Raji (cell line): ENCODE measurements around the gene POLR3G.
A peak's percentile ranks its signal among the peaks of the same experiment; 100 is the strongest.

ENCODE experiments used
- POLR2A ChIP-seq: IDR thresholded peaks from 2 replicates; pipeline ENCODE4 v1.6.1; 2011; ENCODE audit warnings: low read depth, low read length, control low read depth; ENCODE audit not compliant: insufficient read depth

The POLR3G gene

DNA sequence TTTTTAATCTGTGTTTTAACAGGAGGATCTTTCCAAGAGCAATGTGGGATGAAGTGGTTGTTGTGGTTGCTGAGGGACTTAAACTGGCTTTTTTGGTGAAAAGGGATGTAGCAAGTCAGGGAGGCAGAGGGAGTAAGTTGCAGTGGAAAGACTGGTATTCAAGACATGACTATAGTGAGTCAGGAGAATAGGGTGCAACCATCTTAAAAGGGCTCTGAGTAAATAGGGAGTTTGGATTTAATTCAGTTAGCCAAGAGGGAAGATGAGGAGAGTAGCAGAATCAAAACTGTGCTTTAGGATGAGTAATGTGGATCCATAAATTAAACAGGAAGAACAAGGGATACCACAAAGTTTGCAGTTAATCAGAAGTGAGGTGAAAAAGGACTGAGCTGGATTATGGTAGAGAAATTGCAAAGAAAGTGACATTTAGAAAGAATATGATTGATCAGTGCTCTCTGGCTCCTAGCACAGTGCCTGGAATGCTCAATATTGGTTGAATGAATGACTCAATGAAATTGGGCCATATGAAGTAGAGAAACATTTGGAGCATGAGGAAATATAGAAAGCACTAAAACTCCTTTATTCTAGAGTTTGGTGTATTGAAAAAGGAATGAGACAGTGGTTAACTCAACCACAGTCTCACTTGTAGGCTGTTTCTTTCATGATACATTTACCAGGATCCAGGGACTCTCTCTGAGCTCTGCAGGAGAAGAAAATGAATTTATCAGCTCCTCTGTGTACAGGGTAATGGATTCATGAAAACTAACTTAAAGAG, 5.1 kb downstream of the POLR3G start:
- no peak for TF ChIP-seq POLR2A

DNA sequence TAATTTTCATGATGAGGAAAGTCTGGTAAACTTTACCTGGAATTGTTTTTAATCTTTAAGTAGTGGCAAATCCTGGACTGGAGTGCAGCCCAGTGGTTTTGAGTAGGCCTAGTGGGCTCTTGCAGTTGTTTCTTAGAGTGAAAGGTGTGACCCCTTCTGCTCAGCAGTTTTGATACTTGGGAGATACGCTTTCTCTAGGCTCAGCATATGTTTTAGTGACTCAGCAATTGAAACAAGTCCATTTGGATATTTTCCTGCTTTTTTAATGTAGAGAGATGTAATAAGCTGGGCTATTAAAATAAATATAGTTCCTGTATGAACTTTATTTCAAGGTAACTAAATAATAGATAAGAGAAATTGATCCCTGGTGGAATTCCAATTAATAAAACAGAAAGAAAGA, 6.0 kb downstream of the POLR3G start:
- TF ChIP-seq POLR2A = no peak

DNA sequence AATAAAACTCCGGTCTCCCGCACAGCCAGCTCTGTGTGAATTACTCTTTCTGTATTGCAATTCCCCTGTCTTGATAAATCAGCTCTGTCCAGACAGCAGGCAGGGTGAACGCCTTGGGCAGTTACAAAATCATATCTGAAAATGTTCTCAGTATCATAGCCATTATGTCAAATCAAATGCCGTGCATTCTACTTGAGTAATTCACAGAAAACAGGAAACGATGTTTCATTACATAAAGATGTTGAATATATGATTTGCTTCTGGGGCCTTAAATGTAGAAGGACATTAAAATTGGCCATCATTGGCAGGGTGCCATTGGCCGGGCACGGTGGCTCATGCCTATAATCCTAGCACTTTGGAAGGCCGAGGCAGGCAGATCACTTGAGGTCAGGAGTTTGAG, 8.5 kb downstream of the POLR3G start:
- TF ChIP-seq POLR2A = no peak

DNA sequence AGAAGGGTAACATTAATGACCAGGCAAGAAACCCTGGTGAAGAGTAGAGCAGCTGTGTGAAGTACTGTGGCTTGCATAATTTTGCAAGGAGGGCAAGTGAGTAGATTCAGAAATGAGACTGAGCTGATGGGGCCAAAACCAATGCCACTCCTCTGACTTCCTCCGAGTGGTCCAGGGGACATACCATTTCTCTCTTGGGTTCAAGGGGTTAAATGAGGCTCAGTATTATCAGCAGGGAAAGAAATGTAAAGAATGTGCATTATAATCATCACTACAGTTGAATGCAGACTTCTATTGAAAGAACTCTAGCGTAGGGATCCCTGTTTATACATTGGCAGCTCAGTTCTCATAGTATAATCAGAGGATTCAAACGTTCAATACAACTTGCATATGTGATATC, 9.9 kb downstream of the POLR3G start:
- no peak for TF ChIP-seq POLR2A

DNA sequence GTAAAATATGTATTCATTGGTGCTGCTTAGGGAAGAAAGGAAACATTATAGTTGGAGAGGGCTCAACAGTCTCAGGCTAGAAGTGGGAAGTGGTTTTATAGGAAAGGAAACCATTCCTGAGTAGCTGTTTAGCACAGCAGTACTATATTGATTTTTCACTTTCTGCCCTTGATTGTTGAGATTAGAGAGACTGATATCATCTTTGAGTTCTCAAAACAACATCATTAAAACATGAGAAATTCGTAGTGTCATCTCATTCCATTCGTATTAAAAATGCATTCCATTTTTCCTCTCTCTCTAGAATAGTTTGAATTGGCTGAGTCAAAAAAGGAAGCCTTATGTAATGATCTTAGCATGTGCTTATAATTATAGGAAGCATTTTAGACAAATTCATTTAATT, 14.1 kb downstream of the POLR3G start:
- TF ChIP-seq POLR2A = no peak

DNA sequence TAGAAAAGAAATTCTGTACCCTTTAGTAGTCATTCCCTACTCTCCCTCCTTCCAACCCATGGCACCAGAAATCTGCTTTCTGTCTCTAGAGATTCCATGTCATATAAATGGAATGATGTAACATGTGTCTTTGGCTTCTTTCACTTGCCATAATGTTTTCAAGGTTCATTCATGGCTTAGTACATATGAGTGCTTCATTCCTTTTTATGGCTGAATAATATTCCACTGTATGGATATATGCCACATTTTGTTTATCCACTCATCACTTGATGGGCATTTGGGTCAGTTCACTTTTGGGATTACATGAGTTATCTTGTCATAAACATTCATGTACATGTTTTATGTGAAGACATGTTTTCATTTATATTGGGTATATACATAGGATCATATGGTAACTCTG, 19.4 kb downstream of the POLR3G start:
- no peak for TF ChIP-seq POLR2A

DNA sequence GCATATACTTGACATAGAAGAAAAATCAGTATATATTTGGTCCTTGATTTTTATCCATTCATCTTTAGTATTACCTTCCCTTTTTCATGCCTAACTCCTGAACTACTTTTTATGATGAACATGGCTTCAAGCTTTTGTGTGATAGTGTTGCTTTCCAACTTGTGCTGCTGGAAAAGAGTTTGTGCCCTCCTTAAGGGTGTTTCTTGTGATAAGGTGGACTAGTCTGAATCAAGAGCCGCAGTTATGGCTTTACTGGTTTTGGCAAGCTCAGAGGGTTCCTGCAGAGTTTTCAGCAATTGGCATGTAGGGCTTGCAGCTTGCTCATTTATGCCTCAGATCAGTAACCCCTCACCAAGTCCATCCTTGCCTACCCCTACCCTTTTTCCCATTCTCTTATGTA, 20.5 kb downstream of the POLR3G start:
- no peak for TF ChIP-seq POLR2A

DNA sequence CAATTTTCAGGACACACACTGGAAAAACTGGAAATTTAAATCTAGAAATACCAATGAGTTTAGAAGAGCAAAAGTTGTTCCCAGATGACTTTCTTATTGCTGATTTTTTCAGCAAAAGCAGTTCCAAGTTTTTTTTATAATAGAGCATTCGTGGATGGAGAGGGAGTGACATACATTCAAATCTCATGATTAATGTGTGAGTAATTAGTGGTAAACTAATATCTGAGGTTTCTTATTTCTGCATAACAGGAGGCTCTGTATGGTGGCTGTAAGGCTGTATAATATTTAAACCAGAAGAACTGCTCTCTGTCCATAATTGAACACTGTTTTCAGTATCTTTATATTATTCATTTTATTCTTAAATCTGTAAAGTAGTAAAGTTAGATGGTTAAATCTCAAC, 28.9 kb downstream of the POLR3G start:
- TF ChIP-seq POLR2A = no peak

DNA sequence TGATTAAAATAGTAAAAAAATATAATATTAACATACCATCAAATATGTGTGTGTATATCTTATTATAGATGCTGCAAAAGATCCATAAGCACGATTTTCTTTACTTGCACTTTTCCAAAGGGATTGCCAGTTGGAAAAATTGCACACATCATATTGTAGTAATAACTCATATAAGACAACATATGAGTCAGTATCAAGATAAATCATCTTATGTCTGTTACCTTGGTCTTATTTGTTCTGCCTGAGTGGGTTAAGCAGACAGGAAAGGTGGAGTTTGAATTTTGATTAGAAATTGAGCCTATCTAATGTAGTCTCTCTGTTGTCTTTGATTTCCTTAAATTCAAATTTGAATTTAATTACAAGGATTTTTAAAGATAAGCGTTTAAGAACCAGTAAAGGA, 30.1 kb downstream of the POLR3G start:
- no peak for TF ChIP-seq POLR2A

DNA sequence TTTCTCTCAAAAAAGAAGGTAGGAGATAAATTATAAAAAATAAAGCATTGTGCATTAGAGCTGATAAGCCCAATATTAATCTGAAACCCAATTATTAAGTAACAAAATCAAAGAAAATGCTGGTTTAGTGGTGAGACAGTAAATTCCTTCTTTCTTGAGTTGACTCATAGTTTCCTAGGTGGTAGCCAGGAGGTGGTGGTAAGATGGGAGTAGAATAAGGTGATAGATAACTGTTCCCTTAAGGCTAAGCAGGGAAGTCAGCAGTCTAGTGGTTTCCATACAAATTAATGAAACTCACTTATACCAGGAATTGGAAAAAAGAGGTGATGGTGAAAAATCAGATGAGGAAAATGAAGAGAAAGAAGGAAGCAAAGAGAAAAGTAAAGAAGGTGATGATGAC, 31.6 kb downstream of the POLR3G start:
- no peak for TF ChIP-seq POLR2A

DNA sequence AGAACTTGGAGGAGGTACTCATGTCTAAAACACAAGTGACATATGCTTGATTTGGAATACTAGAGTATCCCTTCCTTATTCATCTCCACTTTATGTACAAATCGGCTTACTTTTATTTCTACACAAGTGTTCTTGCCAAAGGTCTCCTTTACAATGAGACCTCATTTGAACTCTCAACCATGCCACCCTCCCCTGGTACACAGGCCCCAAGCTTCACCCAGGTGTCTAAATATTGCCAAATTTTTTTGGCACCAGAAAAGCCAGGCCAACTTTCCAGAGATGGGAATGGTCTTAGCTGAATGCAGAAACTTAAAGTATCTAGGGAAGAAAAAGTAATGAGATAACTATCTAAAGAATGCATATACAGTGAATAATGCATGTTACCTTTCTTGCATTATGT, 35.8 kb downstream of the POLR3G start:
- no peak for TF ChIP-seq POLR2A

DNA sequence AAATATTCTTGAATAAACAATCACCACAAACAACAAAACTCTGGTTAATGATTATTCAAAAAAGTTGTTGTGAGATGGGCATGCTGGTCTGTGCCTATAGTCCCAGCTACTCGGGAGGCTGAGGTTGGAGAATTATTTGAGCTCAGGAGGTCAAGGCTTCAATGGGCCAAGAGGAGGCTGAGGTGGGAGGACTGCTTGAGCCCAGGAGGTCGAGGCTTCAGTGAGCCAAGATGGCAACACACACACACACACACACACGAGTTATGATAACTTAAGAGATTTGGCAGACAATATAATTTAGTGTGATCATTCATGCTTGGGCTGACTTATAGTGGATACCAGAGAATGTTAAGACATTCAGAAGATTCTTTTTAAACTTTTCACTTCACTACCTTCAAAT, 39.9 kb downstream of the POLR3G start:
- TF ChIP-seq POLR2A = no peak

DNA sequence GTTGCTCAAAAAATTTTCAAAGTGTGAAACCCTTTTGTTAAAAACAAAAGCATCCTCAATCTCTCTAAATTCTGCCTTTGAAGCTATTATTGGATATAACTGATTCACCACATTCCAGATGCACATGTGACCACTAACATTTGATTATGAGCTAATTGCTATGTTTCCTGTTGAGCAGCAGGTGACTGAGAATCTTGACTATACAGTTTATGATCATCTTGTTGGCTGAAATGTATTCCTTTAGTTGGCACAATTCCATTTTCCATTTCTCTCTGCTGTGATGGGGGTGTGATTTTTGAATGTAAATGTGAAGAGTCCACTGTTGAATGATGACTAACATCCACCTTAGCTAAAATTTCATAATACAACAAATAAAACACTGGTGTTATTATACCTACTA, 44.0 kb downstream of the POLR3G start:
- TF ChIP-seq POLR2A = no peak

DNA sequence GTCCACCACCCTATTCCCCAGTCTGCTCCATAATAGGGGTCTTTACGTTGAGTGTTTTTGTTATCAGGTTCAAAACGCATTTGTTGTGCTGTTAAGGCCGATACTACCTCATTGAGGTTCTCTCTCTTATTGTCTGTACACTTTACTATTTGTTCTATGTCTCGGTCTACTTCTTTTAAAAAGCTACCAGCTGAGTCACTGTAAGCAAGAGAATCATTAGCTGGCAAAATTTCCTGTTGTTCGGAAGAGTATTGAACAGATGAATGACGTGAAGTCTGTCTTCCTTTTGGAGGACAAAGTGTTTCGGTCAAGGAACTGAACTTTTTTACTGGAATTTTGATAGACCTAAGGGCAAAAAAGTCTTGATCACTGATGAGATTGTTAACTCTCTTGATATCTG, 44.4 kb downstream of the POLR3G start:
- no peak for TF ChIP-seq POLR2A

DNA sequence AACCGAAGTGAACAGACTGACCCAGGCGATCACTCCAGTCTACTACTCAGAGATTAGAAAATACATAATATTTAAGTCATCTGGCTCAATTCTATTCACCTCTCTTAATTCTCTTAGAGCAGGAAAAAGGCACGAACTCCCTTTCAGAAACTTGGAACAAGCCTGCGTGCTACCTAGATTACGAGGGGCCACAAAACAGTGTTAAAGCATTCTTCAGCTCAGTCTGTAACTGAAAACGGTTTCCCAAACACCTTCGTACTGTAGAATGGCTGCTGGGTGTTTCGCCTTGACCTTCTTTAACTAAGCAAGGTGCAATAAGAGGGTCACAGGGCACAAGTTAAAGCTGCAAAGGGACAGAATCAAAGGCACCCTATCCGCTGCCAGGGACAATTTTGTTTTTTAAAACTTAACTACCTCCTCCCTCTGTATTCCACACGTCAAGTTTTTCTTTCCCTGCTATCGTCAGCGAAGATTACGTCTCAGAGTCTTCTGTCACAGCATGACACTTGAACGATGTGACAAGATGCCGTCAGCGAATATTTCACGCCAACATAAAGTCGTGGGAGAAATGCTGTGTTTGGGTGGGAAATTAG, 54.0 kb downstream of the POLR3G start:
- no peak for TF ChIP-seq POLR2A

DNA sequence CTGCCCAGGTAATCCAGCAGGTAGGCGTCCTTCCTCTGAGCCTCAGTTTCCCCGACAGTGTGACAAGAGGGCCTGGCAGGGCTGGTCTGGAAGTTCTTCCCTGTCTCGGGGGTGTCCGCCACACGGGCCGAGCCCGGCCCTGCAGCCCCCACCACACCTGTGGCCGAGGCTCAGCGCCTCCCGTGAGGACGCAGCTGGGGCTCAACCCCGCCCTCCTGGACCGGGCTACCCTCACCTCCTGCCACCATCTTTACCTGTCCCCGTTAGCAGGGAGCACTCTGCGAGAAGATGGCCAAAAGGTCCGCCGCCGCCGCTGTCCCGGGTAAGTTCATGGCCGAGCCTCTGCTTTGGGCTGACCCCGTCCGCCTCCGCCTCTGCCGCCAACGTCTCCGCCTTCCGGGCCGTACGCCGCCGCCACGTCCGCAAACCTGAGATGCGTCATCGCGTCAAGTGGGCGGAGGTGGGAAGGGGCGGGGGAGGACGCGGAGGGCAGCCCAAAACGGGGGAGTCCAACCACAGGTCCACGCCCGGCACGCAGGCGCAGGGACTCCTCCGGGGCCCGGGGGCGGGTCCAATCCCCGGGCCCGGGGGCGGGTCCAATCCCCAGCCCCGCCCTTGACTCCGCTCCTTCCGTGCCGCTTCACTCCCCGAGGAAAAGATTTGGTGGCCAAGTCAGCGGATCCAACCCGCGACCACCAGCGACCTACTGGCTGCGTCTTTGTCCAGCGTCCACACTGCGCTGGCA, 54.7 kb downstream of the POLR3G start, which contains the start of gene LYSMD3:
LYSMD3 (minus strand) TSS at position 391 of the 745 bp plus-strand sequence. CDS start 4,295 bp downstream, outside the sequence.
- peak; percentile 86 for TF ChIP-seq POLR2A
